Measurements from ENCODE around the gene MUC5B. TPM values are rescaled to one million over a fixed set of nuclear protein-coding genes. Genes with fewer than 3 reads are reported as not detected.
A peak's percentile ranks its signal among the peaks of the same experiment; 100 is the strongest.

Gene MUC5B
- total RNA-seq, 1 donor from 2014 or later = not detected

- Mint-ChIP-seq H3K27me3 (ENCODE audit: insufficient read depth, low read depth) (peaks cover 4% of the 10 kb centered on the region), H3K36me3 (peaks cover 11% of the 10 kb centered on the region), H3K4me1 (peaks cover 5% of the 10 kb centered on the region), H3K4me3 (no peak overlapping the region), H3K9me3 (no peaks in the 10 kb centered on the region), H3K27ac (no peak overlapping the region)
- no peak overlapping the region for H3K27ac ChIP-seq
- no peak overlapping the region for H3K4me2 ChIP-seq
- H3K9ac ChIP-seq = no peak overlapping the region
- H3K9me3 ChIP-seq (ENCODE audit: low read depth) = no peaks in the 10 kb centered on the region
- no peak for DNase-seq (ENCODE audit: low spot score)
- no peaks in the 10 kb centered on the region for H4K20me1 ChIP-seq (ENCODE audit: low read depth)
- H3K79me2 ChIP-seq (ENCODE audit: low read depth) = no peaks in the 10 kb centered on the region
- TF ChIP-seq CTCF (IDR thresholded peaks at IDR 0.05) = no peak
- TF ChIP-seq EZH2phosphoT487 (IDR thresholded peaks at IDR 0.05) = no peak
- TF ChIP-seq EZH2 (IDR thresholded peaks at IDR 0.05) = no peak
- no peaks in the 10 kb centered on the region for H3K36me3 ChIP-seq
- H3K27me3 ChIP-seq = no peaks in the 10 kb centered on the region
- no peak overlapping the region for H2AFZ ChIP-seq (replicated peaks)
- H3K4me3 ChIP-seq = no peak overlapping the region
- no peaks in the 10 kb centered on the region for H3F3A ChIP-seq (ENCODE audit: low read depth)
- no peaks in the 10 kb centered on the region for H3K4me1 ChIP-seq
Observed at GRCh38 chr11:1280116-1281035, 57.5 kb downstream of the MUC5B start.

GRCh38 chr11:1281326-1281973, 58.6 kb downstream of the MUC5B start:
- Histone ChIP-seq H3K4me3 (no peak overlapping the region), H2AFZ (replicated peaks) (no peak overlapping the region), H3K9ac (no peak overlapping the region), H3K27me3 (no peaks in the 10 kb centered on the region), H3K4me2 (no peak overlapping the region), H3K4me1 (no peaks in the 10 kb centered on the region), H3K79me2 (ENCODE audit: low read depth) (no peaks in the 10 kb centered on the region), H3F3A (ENCODE audit: low read depth) (no peaks in the 10 kb centered on the region), H3K36me3 (no peaks in the 10 kb centered on the region), H3K27ac (no peak overlapping the region), H3K9me3 (ENCODE audit: low read depth) (no peaks in the 10 kb centered on the region), H4K20me1 (ENCODE audit: low read depth) (no peaks in the 10 kb centered on the region)
- H3K27me3 Mint-ChIP-seq (ENCODE audit: insufficient read depth, low read depth) = peaks cover 6% of the 10 kb centered on the region
- H3K4me1 Mint-ChIP-seq = peaks cover 5% of the 10 kb centered on the region
- TF ChIP-seq EZH2 (IDR thresholded peaks at IDR 0.05) (no peak), EZH2phosphoT487 (IDR thresholded peaks at IDR 0.05) (no peak), CTCF (IDR thresholded peaks at IDR 0.05) (no peak)
- no peaks in the 10 kb centered on the region for H3K9me3 Mint-ChIP-seq
- H3K36me3 Mint-ChIP-seq = peaks cover 14% of the 10 kb centered on the region
- peak overlapping the region; percentile 46 for H3K27ac Mint-ChIP-seq
- no peak for DNase-seq (ENCODE audit: low spot score)
- H3K4me3 Mint-ChIP-seq = no peak overlapping the region

- no peak for DNase-seq (ENCODE audit: low spot score)
- Histone ChIP-seq H4K20me1 (ENCODE audit: low read depth) (no peaks in the 10 kb centered on the region), H3K4me1 (no peaks in the 10 kb centered on the region), H3K9me3 (ENCODE audit: low read depth) (no peaks in the 10 kb centered on the region), H3K27me3 (no peaks in the 10 kb centered on the region), H3K36me3 (no peaks in the 10 kb centered on the region), H2AFZ (replicated peaks) (no peak overlapping the region), H3F3A (ENCODE audit: low read depth) (no peaks in the 10 kb centered on the region), H3K4me3 (no peak overlapping the region), H3K27ac (no peak overlapping the region), H3K79me2 (ENCODE audit: low read depth) (no peaks in the 10 kb centered on the region), H3K4me2 (no peak overlapping the region), H3K9ac (no peak overlapping the region)
- Mint-ChIP-seq H3K9me3 (no peaks in the 10 kb centered on the region), H3K4me3 (no peak overlapping the region), H3K36me3 (peaks cover 18% of the 10 kb centered on the region), H3K27me3 (ENCODE audit: insufficient read depth, low read depth) (peaks cover 6% of the 10 kb centered on the region), H3K4me1 (peaks cover 5% of the 10 kb centered on the region), H3K27ac (peak overlapping the region; percentile 46)
- TF ChIP-seq EZH2 (IDR thresholded peaks at IDR 0.05) (no peak), CTCF (IDR thresholded peaks at IDR 0.05) (no peak), EZH2phosphoT487 (IDR thresholded peaks at IDR 0.05) (no peak)
Observed at GRCh38 chr11:1281974-1282365, 59.1 kb downstream of the MUC5B start.

Measured in neural progenitor cell (in vitro differentiated cells).